Adrenal gland (tissue), 12 donors: Measurements from ENCODE around the gene CAPN5. TPM values are rescaled to one million over a fixed set of nuclear protein-coding genes. Genes with fewer than 3 reads are reported as not detected.

Experiments
- DNase-seq, 7 donors: peaks; one replicate each; pipeline ENCODE4 v3.0.0-alpha.2; 2019 to 2020
- H3K27ac ChIP-seq, 5 donors: fragments of 200-600 bp; sonication (generic) in 4 of 5; 1 replicate in 3 of 5; 2 replicates in 2 of 5; pipeline versions ENCODE4 v1.5.1 to v1.8.0; 2016 to 2020; ENCODE audit warnings: mild to moderate bottlenecking in 1 of 5
- H3K27me3 ChIP-seq: fragments of 200-600 bp; 2 replicates; pipeline ENCODE4 v1.8.0; 2021
- H3K36me3 ChIP-seq, 2 donors: fragments of 200-600 bp; replicated peaks in 1 of 2; 1 replicate in 1 of 2; 2 replicates in 1 of 2; pipeline versions ENCODE4 v1.5.1 to v1.8.0; 2018 to 2022
- H3K4me1 ChIP-seq, 2 donors: fragments of 200-600 bp; replicated peaks in 1 of 2; 1 replicate in 1 of 2; 2 replicates in 1 of 2; pipeline versions ENCODE4 v1.5.1 to v1.8.0; 2018 to 2021
- H3K4me3 ChIP-seq, 4 donors: fragments of 200-600 bp; sonication (generic) in 3 of 4; one replicate each; pipeline ENCODE4 v1.5.1; 2016 to 2018
- H3K9me3 ChIP-seq, 3 donors: fragments of 200-600 bp; sonication (generic) in 1 of 3; replicated peaks in 1 of 3; 1 replicate in 2 of 3; 2 replicates in 1 of 3; pipeline versions ENCODE4 v1.5.1 to v1.8.0; 2016 to 2021
- CTCF ChIP-seq, 6 experiments: fragments of 450-650 bp in 4 of 6; fragments of 200-600 bp in 2 of 6; sonication (generic) in 1 of 6; IDR thresholded peaks; 1 replicate in 5 of 6; 2 replicates in 1 of 6; pipeline versions ENCODE4 v1.5.1 to v1.8.0; 2016 to 2021; ENCODE audit warnings: antibody characterized with exemption in 6 of 6, mild to moderate bottlenecking in 2 of 6, moderate library complexity in 1 of 6
- POLR2A ChIP-seq, 2 donors: fragments of 450-650 bp; IDR thresholded peaks; one replicate each; pipeline ENCODE4 v1.6.1; 2017; ENCODE audit warnings: antibody characterized with exemption in 2 of 2, mild to moderate bottlenecking in 2 of 2, moderate library complexity in 1 of 2
- WGBS, 4 donors: extraction: QIAGEN DNeasy Blood & Tissue Kit in 2 of 4; methylation state at CpG; one replicate each; pipeline versions ENCODE4 v1.1.5 to v1.1.7; 2013 to 2017; 5-methylcytosine and 5-hydroxymethylcytosine counted together
- intact Hi-C, 2 donors: fragments of 100-400 bp; cut with DNase I; formaldehyde crosslinking; loops; one replicate each; pipeline versions ENCODE4 v1.14.1 to v1.15.0; 2022 to 2023
- polyA plus RNA-seq, 3 donors: library from polyadenylated mRNA; stranded (reverse); fragments of 200-250 nt in 2 of 3; fragments of 350-450 nt in 1 of 3; fragmentation: Illumina TruSeq in 1 of 3; extraction: RNeasy Lipid Tissue Mini Kit (QIAGEN cat#74804) in 1 of 3; gene quantifications; one replicate each; pipeline ENCODE4 v1.2.3, GENCODE V29; 2013 to 2014
- total RNA-seq, 9 donors: library from RNA; depleted of rRNA in 4 of 9; stranded (reverse); fragments of >200 nt in 4 of 9; fragments of 120-200 nt in 1 of 9; fragmentation: NEBNext Ultra II Directional in 1 of 9; extraction: Animal tissue kit (Norgen Biotek cat#: 25700) in 1 of 9; gene quantifications; one replicate each; pipeline versions ENCODE4 v1.1.0 to v1.2.4, GENCODE V29; 2013 to 2023
- donor health status: healthy with polysubstance abuse.
- donor health status: Bipolar disorder and iron deficiency.
- donor health status: DM: yes; HTN: yes; CAD: no.
- donor health status: DM: no; HTN: no; CAD: no.
- donor health status: DM: no; HTN: no; CAD: no.
- donor health status: DM: yes; HTN: yes; CAD: no.

Gene CAPN5
- total and polyA plus RNA-seq, 12 donors: 5.6 to 29.6 (median 18.4) TPM

- Histone ChIP-seq H3K4me3 (no peak overlapping the region), H3K9me3 (no peaks in the 10 kb centered on the region), H3K36me3 (peaks cover 0 to 15% of the 10 kb centered on the region in 2 donors), H3K4me1 (peaks cover 32 to 37% of the 10 kb centered on the region in 2 donors), H3K27me3 (no peaks in the 10 kb centered on the region), H3K27ac (no peak overlapping the region)
- TF ChIP-seq CTCF (IDR thresholded peaks at IDR 0.05): no peak
- no peak for TF ChIP-seq POLR2A (IDR thresholded peaks at IDR 0.05)
- intact Hi-C loops: no loop called here
- no peak for DNase-seq
- WGBS, 4 donors: 87 to 96% (median 91%) methylated on average over 7 to 13 of the region's 13 CpGs
These were observed 88.9 kb downstream of the CAPN5 start for GRCh38 chr11:77155556-77156130.

GRCh38 chr11:77156396-77157195, 89.8 kb downstream of the CAPN5 start:
- H3K9me3 ChIP-seq: no peaks in the 10 kb centered on the region
- WGBS, 4 donors: 92 to 97% (median 96%) methylated on average over 24 to 26 of the region's 26 CpGs
- H3K36me3 ChIP-seq: peaks cover 0 to 25% of the 10 kb centered on the region in 2 donors
- intact Hi-C loops: no loop called here
- TF ChIP-seq POLR2A (IDR thresholded peaks at IDR 0.05) (no peak), CTCF (IDR thresholded peaks at IDR 0.05) (no peak)
- H3K4me1 ChIP-seq: peaks cover 28 to 34% of the 10 kb centered on the region in 2 donors
- H3K4me3 ChIP-seq: no peak overlapping the region
- H3K27me3 ChIP-seq: no peaks in the 10 kb centered on the region
- no peak for DNase-seq
- H3K27ac ChIP-seq: no peak overlapping the region

GRCh38 chr11:77158041-77158695, 91.4 kb downstream of the CAPN5 start:
- 87 to 92% (median 91%) methylated on average over 9 to 19 of the region's 19 CpGs for WGBS, 4 donors
- H3K4me1 ChIP-seq: peaks cover 15 to 18% of the 10 kb centered on the region in 2 donors
- no peak overlapping the region for H3K27ac ChIP-seq
- intact Hi-C loops: no loop called here
- DNase-seq: no peak
- peaks cover 0 to 40% of the 10 kb centered on the region in 2 donors for H3K36me3 ChIP-seq
- no peak overlapping the region for H3K4me3 ChIP-seq
- no peaks in the 10 kb centered on the region for H3K9me3 ChIP-seq
- no peaks in the 10 kb centered on the region for H3K27me3 ChIP-seq
- TF ChIP-seq CTCF (IDR thresholded peaks at IDR 0.05): no peak
- TF ChIP-seq POLR2A (IDR thresholded peaks at IDR 0.05): no peak

GRCh38 chr11:77159219-77159936, 92.6 kb downstream of the CAPN5 start:
- 82 to 100% (median 86%) methylated on average over 2 to 4 of the region's 4 CpGs for WGBS, 4 donors

More at GRCh38 chr11:77159219-77159936, 92.6 kb downstream of the CAPN5 start:
- peaks cover 8 to 10% of the 10 kb centered on the region in 2 donors for H3K4me1 ChIP-seq
- TF ChIP-seq CTCF (IDR thresholded peaks at IDR 0.05) (no peak), POLR2A (IDR thresholded peaks at IDR 0.05) (no peak)
- no peaks in the 10 kb centered on the region for H3K9me3 ChIP-seq
- no peaks in the 10 kb centered on the region for H3K27me3 ChIP-seq
- H3K27ac ChIP-seq: no peak overlapping the region
- no peak overlapping the region for H3K4me3 ChIP-seq
- no peak for DNase-seq
- intact Hi-C loops: no loop called here
- peaks cover 0 to 45% of the 10 kb centered on the region in 2 donors for H3K36me3 ChIP-seq
